Measurements from ENCODE around the gene SLC41A1.

DNA sequence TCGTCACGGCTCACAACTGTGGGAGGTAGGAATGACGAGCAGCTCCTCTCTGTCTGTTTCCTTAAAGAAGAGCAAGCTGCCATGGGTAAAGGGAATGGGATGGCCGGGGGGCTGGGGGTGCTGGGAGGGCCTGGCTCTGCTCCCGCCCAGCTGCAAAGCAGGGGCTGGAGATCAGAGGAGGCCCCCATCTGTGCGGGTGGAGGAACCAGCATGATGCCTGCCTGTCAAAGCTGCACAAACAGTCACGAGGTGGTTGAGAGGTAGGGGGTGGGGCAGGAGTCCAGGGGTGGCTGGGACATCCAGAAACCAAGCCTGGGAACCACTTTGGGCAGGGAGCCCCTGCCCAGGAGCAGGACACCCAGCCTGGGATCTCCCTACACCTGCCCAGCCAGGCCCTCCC is 12.6 kb downstream of the SLC41A1 start:
- TF ChIP-seq EZH2 (IDR thresholded peaks at IDR 0.05; ENCODE audit: insufficient read depth, poor library complexity, severe bottlenecking) (no peak), EZH2phosphoT487 (IDR thresholded peaks at IDR 0.05; ENCODE audit: insufficient read depth, low read depth) (no peak)

Measured in GM23248 (cell line).